GM10266 (cell line): ENCODE results near the gene RMI2.

Experiments
- DNase-seq: peaks from one replicate; pipeline ENCODE4 v3.0.0; 2012; ENCODE audit errors: extremely low spot score
- CTCF ChIP-seq: IDR thresholded peaks from 2 replicates; pipeline ENCODE4 v1.5.1; 2012; ENCODE audit warnings: mild to moderate bottlenecking, low read depth; ENCODE audit not compliant: control insufficient read depth, insufficient read depth; ENCODE audit errors: missing control alignments

The RMI2 gene

GRCh38 chr16:11358531-11358930 is 13.3 kb downstream of the RMI2 start:
- DNase-seq = no peak
- no peak for TF ChIP-seq CTCF

GRCh38 chr16:11359370-11359769 is 14.1 kb downstream of the RMI2 start:
- no peak for DNase-seq
- no peak for TF ChIP-seq CTCF

- DNase-seq = no peak
- TF ChIP-seq CTCF = no peak
Observed at GRCh38 chr16:11360641-11361373, 15.5 kb downstream of the RMI2 start.

- DNase-seq = no peak
- TF ChIP-seq CTCF = no peak
Observed at GRCh38 chr16:11361701-11362451, 16.6 kb downstream of the RMI2 start.

- DNase-seq = no peak
- TF ChIP-seq CTCF = no peak
Observed at GRCh38 chr16:11363927-11364258, 18.6 kb downstream of the RMI2 start.

- TF ChIP-seq CTCF = no peak
- no peak for DNase-seq
Observed at GRCh38 chr16:11367483-11367906, 22.2 kb downstream of the RMI2 start.
